ENCODE results near the gene UBL4B. TPM values are rescaled to one million over a fixed set of nuclear protein-coding genes. Genes with fewer than 3 reads are reported as not detected.
A peak's percentile ranks its signal among the peaks of the same experiment; 100 is the strongest.

Gene UBL4B
- total and polyA plus RNA-seq, 2 experiments from 2014 or later: not detected

DNA sequence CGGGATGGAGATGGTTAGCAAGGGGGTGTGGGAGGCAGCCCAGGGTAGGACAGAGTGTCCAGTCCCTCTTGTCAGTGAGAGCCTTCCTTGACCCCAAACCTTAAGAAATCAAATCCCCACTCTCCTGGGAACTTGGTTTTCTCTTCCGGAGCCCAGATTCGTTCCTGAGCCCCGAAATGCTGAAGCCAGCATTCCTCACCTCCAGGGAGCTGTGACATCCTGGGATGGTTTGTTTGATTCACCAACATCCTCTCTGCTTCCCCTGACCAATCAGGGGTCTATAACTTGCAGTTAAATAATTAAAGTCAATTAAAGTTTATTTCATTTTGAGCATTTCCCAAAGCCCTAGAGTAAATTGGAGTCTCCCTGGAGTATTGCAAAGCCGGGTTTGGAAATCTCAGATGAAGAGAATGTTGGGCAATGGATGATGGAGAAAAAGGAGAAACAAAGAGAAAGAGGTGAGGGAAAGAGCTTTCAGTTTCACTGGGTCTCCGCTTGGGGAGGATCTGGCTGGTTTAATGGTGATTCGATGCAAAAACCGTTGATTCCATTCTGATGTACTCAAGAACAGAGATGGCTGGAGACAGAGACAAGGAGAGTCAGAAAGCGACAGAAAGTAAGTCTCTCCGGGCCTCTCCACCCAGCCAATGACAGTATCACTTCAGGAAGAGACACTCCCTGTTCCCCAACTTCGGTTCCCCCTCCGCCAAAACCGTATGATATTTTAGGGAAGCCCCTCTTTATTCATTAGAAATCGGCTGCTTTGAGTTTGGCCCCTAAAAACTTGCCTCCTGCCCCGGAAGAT lies 29.0 kb upstream of the UBL4B start:
- TF ChIP-seq EZH2phosphoT487 (IDR thresholded peaks at IDR 0.05; ENCODE audit: insufficient read depth, low read depth) (no peak), EZH2 (IDR thresholded peaks at IDR 0.05; ENCODE audit: insufficient read depth, poor library complexity, severe bottlenecking) (no peak)
- WGBS, 2 experiments (ENCODE audit: low coverage in 1 of 2, low lambda C conversion rate in 2 of 2, missing lambda C conversion rate in 2 of 2): 56 to 58% methylated on average over 15 of the region's 15 CpGs
- H3K9ac ChIP-seq: no peak overlapping the region
- H2AFZ ChIP-seq: peak overlapping the region; percentile 74
- peak overlapping the region; percentile 77 for H3K4me2 ChIP-seq (ENCODE audit: unreplicated experiment)
- H3K27me3 ChIP-seq (replicated peaks; ENCODE audit: insufficient read depth): peaks cover 49% of the 10 kb centered on the region
- no peaks in the 10 kb centered on the region for H4K20me1 ChIP-seq (ENCODE audit: insufficient read depth)
- H3K36me3 ChIP-seq (ENCODE audit: low read depth): no peaks in the 10 kb centered on the region
- in situ Hi-C loops (cut with MboI): no loop called here
- peak; percentile 31 for DNase-seq
- H3K9me3 ChIP-seq (ENCODE audit: low read depth): no peaks in the 10 kb centered on the region
- no peak overlapping the region for H3K27ac ChIP-seq
- no peaks in the 10 kb centered on the region for H3K4me1 ChIP-seq (ENCODE audit: insufficient read depth)
- no peaks in the 10 kb centered on the region for H3K9me2 ChIP-seq (ENCODE audit: insufficient read depth)
- peak overlapping the region; percentile 68 for H3K4me3 ChIP-seq
- H3F3A ChIP-seq (ENCODE audit: insufficient read depth): peaks cover 8% of the 10 kb centered on the region; the same call in 1 of the 2 replicates
- H3K79me2 ChIP-seq (ENCODE audit: insufficient read depth): no peaks in the 10 kb centered on the region

DNA sequence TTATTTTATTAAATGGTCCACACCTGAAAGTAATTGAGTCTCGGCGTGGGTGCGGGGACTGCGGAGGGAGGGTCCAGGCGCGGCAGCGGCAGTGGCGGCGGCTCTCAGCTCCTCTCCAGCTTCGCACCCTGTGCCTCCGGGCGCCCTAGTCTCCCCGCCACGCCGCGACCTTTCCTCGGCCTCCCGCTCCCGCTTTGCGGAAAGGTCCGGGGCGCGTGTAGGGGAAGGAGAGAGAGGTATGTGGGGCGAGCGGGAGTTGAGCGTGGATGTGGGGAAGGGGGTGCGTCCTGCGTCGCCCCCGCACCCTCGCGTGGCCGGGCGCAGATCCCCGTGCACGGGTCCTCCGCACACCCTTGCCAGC lies 28.4 kb upstream of the UBL4B start:
- H3K36me3 ChIP-seq (ENCODE audit: low read depth): no peaks in the 10 kb centered on the region
- no peaks in the 10 kb centered on the region for H3K9me3 ChIP-seq (ENCODE audit: low read depth)
- TF ChIP-seq EZH2 (IDR thresholded peaks at IDR 0.05; ENCODE audit: insufficient read depth, poor library complexity, severe bottlenecking) (no peak), EZH2phosphoT487 (IDR thresholded peaks at IDR 0.05; ENCODE audit: insufficient read depth, low read depth) (no peak)
- H3F3A ChIP-seq (ENCODE audit: insufficient read depth): peaks cover 8% of the 10 kb centered on the region; the same call in 1 of the 2 replicates
- peak overlapping the region; percentile 40; the same call in 1 of the 2 replicates for H3K9ac ChIP-seq
- H3K4me3 ChIP-seq: peak overlapping the region; percentile 68
- no peaks in the 10 kb centered on the region for H3K79me2 ChIP-seq (ENCODE audit: insufficient read depth)
- no peaks in the 10 kb centered on the region for H4K20me1 ChIP-seq (ENCODE audit: insufficient read depth)
- H3K27ac ChIP-seq: no peak overlapping the region
- peak overlapping the region; percentile 74 for H2AFZ ChIP-seq
- 4 to 5% methylated on average over 36 to 37 of the region's 37 CpGs for WGBS, 2 experiments (ENCODE audit: low coverage in 1 of 2, low lambda C conversion rate in 2 of 2, missing lambda C conversion rate in 2 of 2)
- H3K4me1 ChIP-seq (ENCODE audit: insufficient read depth): no peaks in the 10 kb centered on the region
- peak; percentile 34 for DNase-seq
- no peaks in the 10 kb centered on the region for H3K9me2 ChIP-seq (ENCODE audit: insufficient read depth)
- peaks cover 49% of the 10 kb centered on the region for H3K27me3 ChIP-seq (replicated peaks; ENCODE audit: insufficient read depth)
- in situ Hi-C loops (cut with MboI): no loop called here
- H3K4me2 ChIP-seq (ENCODE audit: unreplicated experiment): peak overlapping the region; percentile 77

DNA sequence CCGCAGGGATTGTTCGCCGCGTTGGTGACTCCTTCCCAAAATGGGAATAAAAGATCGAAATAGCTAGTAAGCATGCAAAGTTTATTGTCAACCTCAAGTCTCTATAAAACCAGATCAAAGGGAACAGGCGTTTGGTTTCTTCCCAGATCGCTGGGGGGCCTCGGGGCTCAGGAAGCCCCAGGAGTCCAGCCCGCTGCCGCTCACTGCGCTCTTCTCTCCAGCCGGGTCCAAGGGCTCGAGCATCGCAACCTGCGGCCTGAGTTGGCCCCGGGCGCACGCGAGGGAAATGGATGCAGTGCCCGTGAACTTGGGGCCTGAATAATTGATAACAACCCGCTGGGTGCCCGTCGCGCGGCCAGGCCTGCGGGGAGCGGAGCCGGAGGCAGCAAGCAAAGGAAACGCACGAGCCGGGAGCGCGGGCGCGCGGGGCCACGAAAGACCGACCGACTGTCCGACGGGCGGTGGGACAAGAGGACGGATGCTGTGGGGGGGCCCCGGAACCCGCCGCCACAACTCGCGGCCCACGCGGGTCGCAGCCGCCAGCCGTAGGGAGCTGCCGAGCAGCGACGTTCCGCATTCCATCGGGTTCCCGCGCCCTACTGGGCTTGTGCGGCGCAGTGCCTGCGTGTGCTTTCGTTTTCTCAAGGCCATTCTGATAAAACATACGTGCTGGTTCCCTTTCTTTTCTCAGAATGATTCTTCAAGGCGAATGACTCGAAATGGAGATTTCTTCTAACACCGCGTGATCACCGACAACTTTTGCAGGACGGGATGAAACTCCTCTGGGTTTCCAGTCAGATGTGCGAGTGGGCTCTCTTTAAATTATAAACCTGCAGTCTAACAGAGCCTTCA lies 27.8 kb upstream of the UBL4B start:
- no peaks in the 10 kb centered on the region for H3K36me3 ChIP-seq (ENCODE audit: low read depth)
- TF ChIP-seq EZH2 (IDR thresholded peaks at IDR 0.05; ENCODE audit: insufficient read depth, poor library complexity, severe bottlenecking): no peak
- TF ChIP-seq EZH2phosphoT487 (IDR thresholded peaks at IDR 0.05; ENCODE audit: insufficient read depth, low read depth): no peak
- no peaks in the 10 kb centered on the region for H3K79me2 ChIP-seq (ENCODE audit: insufficient read depth)
- H3F3A ChIP-seq (ENCODE audit: insufficient read depth): peaks cover 8% of the 10 kb centered on the region; the same call in 1 of the 2 replicates
- peak; percentile 74 for DNase-seq
- no peaks in the 10 kb centered on the region for H3K9me3 ChIP-seq (ENCODE audit: low read depth)
- in situ Hi-C loops (cut with MboI): no loop called here
- H3K4me2 ChIP-seq (ENCODE audit: unreplicated experiment): peak overlapping the region; percentile 77
- H3K4me1 ChIP-seq (ENCODE audit: insufficient read depth): no peaks in the 10 kb centered on the region
- H2AFZ ChIP-seq: peak overlapping the region; percentile 74
- H3K27me3 ChIP-seq (replicated peaks; ENCODE audit: insufficient read depth): peaks cover 49% of the 10 kb centered on the region
- H4K20me1 ChIP-seq (ENCODE audit: insufficient read depth): no peaks in the 10 kb centered on the region
- peak overlapping the region; percentile 68 for H3K4me3 ChIP-seq
- no peak overlapping the region for H3K27ac ChIP-seq
- WGBS, 2 experiments (ENCODE audit: low coverage in 1 of 2, low lambda C conversion rate in 2 of 2, missing lambda C conversion rate in 2 of 2): 7% methylated on average over 65 to 72 of the region's 72 CpGs
- peak overlapping the region; percentile 40 for H3K9ac ChIP-seq
- H3K9me2 ChIP-seq (ENCODE audit: insufficient read depth): no peaks in the 10 kb centered on the region

DNA sequence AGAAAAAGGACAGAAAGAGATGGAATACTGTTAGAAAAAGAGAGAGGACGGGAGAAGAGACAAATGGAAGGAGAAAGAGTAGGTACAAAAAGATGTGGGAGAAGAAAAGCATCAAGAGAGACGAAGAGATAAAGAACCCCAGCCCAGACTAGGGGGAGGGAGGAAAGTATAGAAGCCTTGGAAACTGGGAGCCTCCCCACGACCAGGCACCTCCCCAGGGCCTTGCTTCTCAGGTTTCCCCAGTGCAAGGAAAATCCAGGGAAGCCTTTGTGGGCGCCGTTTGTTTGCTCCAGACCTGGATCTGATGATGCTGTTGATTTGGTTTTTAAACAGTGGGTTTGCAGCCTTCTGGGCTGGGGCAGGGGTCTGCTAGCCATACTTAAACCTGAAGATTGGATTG lies 26.6 kb upstream of the UBL4B start:
- no peak for DNase-seq
- no peaks in the 10 kb centered on the region for H3K9me3 ChIP-seq (ENCODE audit: low read depth)
- no peaks in the 10 kb centered on the region for H4K20me1 ChIP-seq (ENCODE audit: insufficient read depth)
- in situ Hi-C loops (cut with MboI): no loop called here
- H3K9me2 ChIP-seq (ENCODE audit: insufficient read depth): no peaks in the 10 kb centered on the region
- H3K4me3 ChIP-seq: no peak overlapping the region
- no peak overlapping the region for H3K9ac ChIP-seq
- H3K27me3 ChIP-seq (replicated peaks; ENCODE audit: insufficient read depth): peaks cover 49% of the 10 kb centered on the region
- peaks cover 8% of the 10 kb centered on the region; the same call in 1 of the 2 replicates for H3F3A ChIP-seq (ENCODE audit: insufficient read depth)
- no peak overlapping the region for H2AFZ ChIP-seq
- no peaks in the 10 kb centered on the region for H3K4me1 ChIP-seq (ENCODE audit: insufficient read depth)
- no peaks in the 10 kb centered on the region for H3K36me3 ChIP-seq (ENCODE audit: low read depth)
- WGBS, 2 experiments (ENCODE audit: low coverage in 1 of 2, low lambda C conversion rate in 2 of 2, missing lambda C conversion rate in 2 of 2): 93 to 94% methylated on average over 5 of the region's 5 CpGs
- H3K27ac ChIP-seq: no peak overlapping the region
- no peaks in the 10 kb centered on the region for H3K79me2 ChIP-seq (ENCODE audit: insufficient read depth)
- H3K4me2 ChIP-seq (ENCODE audit: unreplicated experiment): no peak overlapping the region
- no peak for TF ChIP-seq EZH2 (IDR thresholded peaks at IDR 0.05; ENCODE audit: insufficient read depth, poor library complexity, severe bottlenecking)
- TF ChIP-seq EZH2phosphoT487 (IDR thresholded peaks at IDR 0.05; ENCODE audit: insufficient read depth, low read depth): no peak
